Stimulated activated naive CD8-positive, alpha-beta T cell treated with anti-CD3 and anti-CD28 coated beads, Interleukin-15, Interleukin-2, amounts not matched to agents 100 ng/mL and 50 ng/mL, for 24 hours (primary cell): ENCODE results near the gene SPDYE3.
"Not testable (repeated sequence)": the region's sequence is repeated elsewhere in the genome, so short reads cannot be mapped to it uniquely, and the experiment has no call there.

Experiments
- H3K27ac Mint-ChIP-seq: one replicate; pipeline ENCODE4 v1.8.0; 2021; ENCODE audit warnings: mild to moderate bottlenecking, mixed read lengths
- H3K27me3 Mint-ChIP-seq: one replicate; pipeline ENCODE4 v1.8.0; 2021; ENCODE audit warnings: mixed read lengths
- H3K36me3 Mint-ChIP-seq: one replicate; pipeline ENCODE4 v1.8.0; 2021; ENCODE audit warnings: low read depth, mixed read lengths
- H3K4me1 Mint-ChIP-seq: one replicate; pipeline ENCODE4 v1.8.0; 2021; ENCODE audit warnings: low read depth, mixed read lengths
- H3K4me3 Mint-ChIP-seq: one replicate; pipeline ENCODE4 v1.8.0; 2021; ENCODE audit warnings: mild to moderate bottlenecking, mixed read lengths
- H3K9me3 Mint-ChIP-seq: one replicate; pipeline ENCODE4 v1.8.0; 2021; ENCODE audit warnings: mixed read lengths

SPDYE3 gene

GRCh38 chr7:100307402-100307801 is at the start of gene SPDYE3:
TSS of gene SPDYE3 (plus strand) at chr7:100307702. CDS start at chr7:100307886, 184 bp downstream.
- H3K27ac Mint-ChIP-seq, result not testable (repeated sequence)

GRCh38 chr7:100259984-100260383 is 47.5 kb upstream of the SPDYE3 start:
- H3K27ac Mint-ChIP-seq, H3K36me3 Mint-ChIP-seq, H3K27me3 Mint-ChIP-seq, H3K9me3 Mint-ChIP-seq, H3K4me1 Mint-ChIP-seq, H3K4me3 Mint-ChIP-seq: not testable (repeated sequence)

More at GRCh38 chr7:100307402-100307801, at the start of gene SPDYE3:
- not testable (repeated sequence) for H3K27me3 Mint-ChIP-seq, H3K36me3 Mint-ChIP-seq, H3K4me3 Mint-ChIP-seq, H3K4me1 Mint-ChIP-seq, H3K9me3 Mint-ChIP-seq

GRCh38 chr7:100262896-100263295 is 44.6 kb upstream of the SPDYE3 start:
- not testable (repeated sequence) for H3K4me1 Mint-ChIP-seq, H3K9me3 Mint-ChIP-seq, H3K27ac Mint-ChIP-seq, H3K27me3 Mint-ChIP-seq, H3K36me3 Mint-ChIP-seq, H3K4me3 Mint-ChIP-seq

GRCh38 chr7:100264223-100264622 is 43.3 kb upstream of the SPDYE3 start:
- H3K4me3 Mint-ChIP-seq, H3K9me3 Mint-ChIP-seq, H3K36me3 Mint-ChIP-seq, H3K4me1 Mint-ChIP-seq, H3K27me3 Mint-ChIP-seq, H3K27ac Mint-ChIP-seq: not testable (repeated sequence)

- not testable (repeated sequence) for H3K9me3 Mint-ChIP-seq, H3K27ac Mint-ChIP-seq, H3K27me3 Mint-ChIP-seq, H3K4me1 Mint-ChIP-seq, H3K4me3 Mint-ChIP-seq, H3K36me3 Mint-ChIP-seq
Observed at GRCh38 chr7:100264669-100265165, 42.8 kb upstream of the SPDYE3 start.

- not testable (repeated sequence) for H3K36me3 Mint-ChIP-seq, H3K27ac Mint-ChIP-seq, H3K4me3 Mint-ChIP-seq, H3K27me3 Mint-ChIP-seq, H3K9me3 Mint-ChIP-seq
- H3K4me1 Mint-ChIP-seq, result peaks cover 16% of the 10 kb centered on the region
Observed at GRCh38 chr7:100265851-100266250, 41.7 kb upstream of the SPDYE3 start.

GRCh38 chr7:100266576-100267354 is 40.7 kb upstream of the SPDYE3 start:
- Mint-ChIP-seq H3K27ac (no peak overlapping the region), H3K4me3 (no peak overlapping the region), H3K4me1 (peaks cover 20% of the 10 kb centered on the region), H3K9me3 (no peaks in the 10 kb centered on the region), H3K27me3 (no peaks in the 10 kb centered on the region), H3K36me3 (peaks cover 5% of the 10 kb centered on the region)

- Mint-ChIP-seq H3K36me3 (no peaks in the 10 kb centered on the region), H3K4me3 (no peak overlapping the region)
Observed at GRCh38 chr7:100267648-100268047, 39.9 kb upstream of the SPDYE3 start.

GRCh38 chr7:100268882-100269281 is 38.6 kb upstream of the SPDYE3 start:
- not testable (repeated sequence) for H3K36me3 Mint-ChIP-seq, H3K27me3 Mint-ChIP-seq, H3K27ac Mint-ChIP-seq, H3K4me3 Mint-ChIP-seq, H3K9me3 Mint-ChIP-seq
- H3K4me1 Mint-ChIP-seq, result peaks cover 24% of the 10 kb centered on the region

More at GRCh38 chr7:100267648-100268047, 39.9 kb upstream of the SPDYE3 start:
- no peaks in the 10 kb centered on the region for H3K27me3 Mint-ChIP-seq
- no peaks in the 10 kb centered on the region for H3K9me3 Mint-ChIP-seq
- no peak overlapping the region for H3K27ac Mint-ChIP-seq
- H3K4me1 Mint-ChIP-seq, result peaks cover 23% of the 10 kb centered on the region

- not testable (repeated sequence) for H3K9me3 Mint-ChIP-seq, H3K36me3 Mint-ChIP-seq, H3K4me3 Mint-ChIP-seq, H3K27me3 Mint-ChIP-seq, H3K27ac Mint-ChIP-seq
- peaks cover 24% of the 10 kb centered on the region for H3K4me1 Mint-ChIP-seq
Observed at GRCh38 chr7:100269306-100270045, 38.0 kb upstream of the SPDYE3 start.

GRCh38 chr7:100270046-100270918 is 37.2 kb upstream of the SPDYE3 start:
- H3K9me3 Mint-ChIP-seq, result not testable (repeated sequence)

GRCh38 chr7:100270941-100271593 is 36.4 kb upstream of the SPDYE3 start:
- Mint-ChIP-seq H3K4me3 (peak overlapping the region; percentile 78), H3K4me1 (peaks cover 20% of the 10 kb centered on the region), H3K27ac (peak overlapping the region; percentile 69)
- not testable (repeated sequence) for H3K27me3 Mint-ChIP-seq, H3K9me3 Mint-ChIP-seq, H3K36me3 Mint-ChIP-seq

More at GRCh38 chr7:100270046-100270918, 37.2 kb upstream of the SPDYE3 start:
- Mint-ChIP-seq H3K4me3 (peak overlapping the region; percentile 78), H3K4me1 (peaks cover 24% of the 10 kb centered on the region)
- H3K27ac Mint-ChIP-seq, H3K36me3 Mint-ChIP-seq, H3K27me3 Mint-ChIP-seq: not testable (repeated sequence)

GRCh38 chr7:100271716-100272537 is 35.6 kb upstream of the SPDYE3 start:
- H3K4me3 Mint-ChIP-seq, result peak overlapping the region; percentile 77
- no peak overlapping the region for H3K27ac Mint-ChIP-seq
- H3K4me1 Mint-ChIP-seq, result peaks cover 20% of the 10 kb centered on the region
- H3K9me3 Mint-ChIP-seq, result no peaks in the 10 kb centered on the region
- H3K27me3 Mint-ChIP-seq, result no peaks in the 10 kb centered on the region
- H3K36me3 Mint-ChIP-seq, result no peaks in the 10 kb centered on the region

GRCh38 chr7:100272538-100272902 is 35.0 kb upstream of the SPDYE3 start:
- not testable (repeated sequence) for H3K27me3 Mint-ChIP-seq, H3K36me3 Mint-ChIP-seq, H3K9me3 Mint-ChIP-seq
- peak overlapping the region; percentile 74 for H3K27ac Mint-ChIP-seq
- peak overlapping the region; percentile 77 for H3K4me3 Mint-ChIP-seq
- H3K4me1 Mint-ChIP-seq, result peaks cover 20% of the 10 kb centered on the region
